Stomach (tissue), 9 donors: ENCODE data around the gene TESK1. TPM values are rescaled to one million over a fixed set of nuclear protein-coding genes. Genes with fewer than 3 reads are reported as not detected.

Source experiments
- DNase-seq, 2 donors: peaks; one replicate each; pipeline versions ENCODE4 v3.0.0 to v3.0.0-alpha.2; 2013 to 2019
- H3K27ac ChIP-seq, 5 donors: fragments of 200-600 bp in 4 of 5; sonication (generic) in 4 of 5; one replicate each; pipeline ENCODE4 v1.5.1; 2013 to 2019; ENCODE audit warnings: mild to moderate bottlenecking in 1 of 5, moderate library complexity in 1 of 5
- H3K27me3 ChIP-seq, 3 donors: fragments of 200-600 bp; sonication (generic); one replicate each; pipeline ENCODE4 v1.5.1; 2017 to 2019; ENCODE audit warnings: mixed run types in 1 of 3
- H3K36me3 ChIP-seq, 4 donors: fragments of 200-600 bp; sonication (generic); 1 replicate in 3 of 4; 2 replicates in 1 of 4; pipeline ENCODE4 v1.5.1; 2016 to 2019
- H3K4me1 ChIP-seq, 4 donors: fragments of 200-600 bp; sonication (generic); one replicate each; pipeline ENCODE4 v1.5.1; 2016 to 2019
- H3K4me3 ChIP-seq, 4 donors: fragments of 200-600 bp; sonication (generic) in 3 of 4; one replicate each; pipeline ENCODE4 v1.5.1; 2016 to 2019; ENCODE audit warnings: mild to moderate bottlenecking in 1 of 4
- H3K9me3 ChIP-seq, 4 donors: fragments of 200-600 bp; sonication (generic); one replicate each; pipeline ENCODE4 v1.5.1; 2016 to 2019
- EP300 ChIP-seq: sonication (generic); formaldehyde crosslinking; IDR thresholded peaks from one replicate; pipeline ENCODE4 v1.6.1; 2017; ENCODE audit warnings: antibody characterized with exemption
- POLR2A ChIP-seq, 4 donors: fragments of 450-650 bp; IDR thresholded peaks; one replicate each; pipeline ENCODE4 v1.6.1; 2016; ENCODE audit warnings: antibody characterized with exemption in 4 of 4, control low read depth in 2 of 4, mild to moderate bottlenecking in 1 of 4, moderate library complexity in 1 of 4
- POLR2AphosphoS5 ChIP-seq, 3 donors: sonication (generic); formaldehyde crosslinking; IDR thresholded peaks; one replicate each; pipeline ENCODE4 v1.6.1; 2016; ENCODE audit warnings: antibody characterized with exemption in 3 of 3
- WGBS, 5 donors: extraction: QIAGEN DNeasy Blood & Tissue Kit in 3 of 5; methylation state at CpG; one replicate each; pipeline versions ENCODE4 v1.1.5 to v1.1.7; 2013 to 2018; 5-methylcytosine and 5-hydroxymethylcytosine counted together
- intact Hi-C: fragments of 100-400 bp; cut with DNase I; formaldehyde crosslinking; loops from one replicate; pipeline ENCODE4 v1.15.1; 2023; ENCODE audit warnings: low total_unique reads
- polyA plus RNA-seq, 3 donors: library from polyadenylated mRNA; stranded (reverse); fragments of 200-250 nt; gene quantifications; one replicate each; pipeline ENCODE4 v1.2.3, GENCODE V29; 2013
- total RNA-seq, 5 donors: library from RNA; depleted of rRNA; stranded (reverse); fragments of >200 nt; gene quantifications; one replicate each; pipeline versions ENCODE4 v1.1.0 to v1.2.3, GENCODE V29; 2014 to 2016
- TF ChIP-seq, protein P1 (sequence below), 7 experiments: fragments of 450-650 bp in 4 of 7; fragments of 200-600 bp in 3 of 7; sonication (generic) in 3 of 7; IDR thresholded peaks; one replicate each; pipeline ENCODE4 v1.5.1; 2016 to 2019; ENCODE audit warnings: antibody characterized with exemption in 7 of 7, control low read depth in 2 of 7, mild to moderate bottlenecking in 1 of 7
- donor health status: healthy with polysubstance abuse.
- donor health status: Bipolar disorder and iron deficiency.
- donor health status: healthy.

Gene TESK1
- total and polyA plus RNA-seq, 8 donors, result 11.9 to 56.8 (median 31.1) TPM

DNA sequence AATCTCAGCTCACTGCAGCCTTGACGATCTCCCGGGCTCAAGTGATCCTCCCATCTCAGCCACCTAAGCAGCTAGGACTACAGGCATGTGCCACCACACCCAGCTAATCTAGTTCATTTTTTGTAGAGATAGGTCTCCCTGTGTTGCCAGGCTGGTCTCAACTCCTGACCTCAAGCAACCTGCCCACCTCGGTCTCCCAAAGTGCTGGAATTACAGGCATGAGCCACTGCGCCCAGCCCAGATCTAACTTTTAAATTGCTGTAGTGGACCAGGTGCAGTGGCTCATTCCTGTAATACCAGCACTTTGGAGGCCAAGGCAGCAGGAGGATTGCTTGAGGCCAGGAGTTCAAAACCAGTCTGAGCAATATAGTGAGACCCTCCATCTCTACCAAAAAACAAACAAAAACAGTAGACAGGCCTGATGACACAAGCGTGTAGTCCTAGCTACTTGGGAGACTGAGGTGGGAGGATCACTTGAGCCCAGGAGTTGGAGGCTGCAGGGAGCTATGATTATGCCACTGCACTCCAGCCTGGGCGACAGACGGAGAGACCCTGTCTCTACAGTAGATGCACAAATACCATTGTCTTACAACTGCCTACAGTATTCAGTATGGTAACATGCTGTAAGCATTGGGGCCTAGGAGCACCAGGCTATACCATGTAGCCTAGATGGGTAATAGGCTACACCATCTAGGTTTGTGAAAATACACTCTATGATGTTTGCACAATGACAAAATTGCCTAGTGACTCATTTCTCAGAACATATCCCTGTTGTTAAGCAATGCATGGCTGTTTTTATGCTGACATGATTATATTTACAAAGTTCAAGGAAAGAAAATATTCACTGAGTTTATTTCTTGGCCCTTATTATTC is 47.1 kb downstream of the TESK1 start:
- WGBS, 5 donors, result 58 to 74% (median 64%) methylated on average over 6 to 7 of the region's 7 CpGs
- DNase-seq, result peak in 1 of 2 donors; percentile 66
- intact Hi-C loops, result no loop called here
- H3K27me3 ChIP-seq, result no peaks in the 10 kb centered on the region
- H3K9me3 ChIP-seq, result no peaks in the 10 kb centered on the region
- H3K4me1 ChIP-seq, result peaks cover 16 to 56% (median 22%) of the 10 kb centered on the region in 4 donors
- peak overlapping the region; percentile 45 to 78 (median 60) for H3K27ac ChIP-seq
- TF ChIP-seq POLR2AphosphoS5 (IDR thresholded peaks at IDR 0.05), result peak in 2 of 3 donors; percentile 18 to 48
- no peak for TF ChIP-seq EP300
- H3K36me3 ChIP-seq, result no peaks in the 10 kb centered on the region
- H3K4me3 ChIP-seq, result no peak overlapping the region

DNA sequence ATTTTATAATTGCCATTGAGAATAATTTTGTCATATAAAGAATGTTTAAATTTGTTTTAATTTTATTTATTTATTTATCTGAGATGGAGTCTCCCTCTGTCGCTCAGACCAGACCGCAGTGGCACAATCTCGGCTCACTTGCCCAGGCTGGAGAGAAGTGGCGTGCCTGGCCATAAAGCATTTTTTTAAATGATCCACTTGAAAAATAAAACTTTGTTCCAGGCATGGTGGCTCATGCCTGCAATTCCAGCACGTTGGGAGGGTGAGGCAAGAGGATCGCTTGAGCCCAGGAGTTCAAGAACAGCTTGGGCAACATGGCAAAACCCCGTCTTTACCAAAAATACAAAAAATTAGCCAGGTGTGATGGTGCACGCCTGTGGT is 47.8 kb downstream of the TESK1 start:
- DNase-seq, result no peak
- Histone ChIP-seq H3K36me3 (no peaks in the 10 kb centered on the region), H3K27ac (peak overlapping the region in 4 of 5 donors; percentile 45 to 62 (median 58)), H3K4me1 (peaks cover 17 to 54% (median 22%) of the 10 kb centered on the region in 4 donors), H3K4me3 (no peak overlapping the region), H3K27me3 (no peaks in the 10 kb centered on the region), H3K9me3 (no peaks in the 10 kb centered on the region)
- 87 to 95% (median 93%) methylated on average over 8 of the region's 8 CpGs for WGBS, 5 donors
- TF ChIP-seq POLR2AphosphoS5 (IDR thresholded peaks at IDR 0.05) (no peak), POLR2A (IDR thresholded peaks at IDR 0.05) (no peak), EP300 (no peak)
- TF ChIP-seq, protein P1, sequence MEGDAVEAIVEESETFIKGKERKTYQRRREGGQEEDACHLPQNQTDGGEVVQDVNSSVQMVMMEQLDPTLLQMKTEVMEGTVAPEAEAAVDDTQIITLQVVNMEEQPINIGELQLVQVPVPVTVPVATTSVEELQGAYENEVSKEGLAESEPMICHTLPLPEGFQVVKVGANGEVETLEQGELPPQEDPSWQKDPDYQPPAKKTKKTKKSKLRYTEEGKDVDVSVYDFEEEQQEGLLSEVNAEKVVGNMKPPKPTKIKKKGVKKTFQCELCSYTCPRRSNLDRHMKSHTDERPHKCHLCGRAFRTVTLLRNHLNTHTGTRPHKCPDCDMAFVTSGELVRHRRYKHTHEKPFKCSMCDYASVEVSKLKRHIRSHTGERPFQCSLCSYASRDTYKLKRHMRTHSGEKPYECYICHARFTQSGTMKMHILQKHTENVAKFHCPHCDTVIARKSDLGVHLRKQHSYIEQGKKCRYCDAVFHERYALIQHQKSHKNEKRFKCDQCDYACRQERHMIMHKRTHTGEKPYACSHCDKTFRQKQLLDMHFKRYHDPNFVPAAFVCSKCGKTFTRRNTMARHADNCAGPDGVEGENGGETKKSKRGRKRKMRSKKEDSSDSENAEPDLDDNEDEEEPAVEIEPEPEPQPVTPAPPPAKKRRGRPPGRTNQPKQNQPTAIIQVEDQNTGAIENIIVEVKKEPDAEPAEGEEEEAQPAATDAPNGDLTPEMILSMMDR (IDR thresholded peaks at IDR 0.05), result no peak
- intact Hi-C loops, result no loop called here

DNA sequence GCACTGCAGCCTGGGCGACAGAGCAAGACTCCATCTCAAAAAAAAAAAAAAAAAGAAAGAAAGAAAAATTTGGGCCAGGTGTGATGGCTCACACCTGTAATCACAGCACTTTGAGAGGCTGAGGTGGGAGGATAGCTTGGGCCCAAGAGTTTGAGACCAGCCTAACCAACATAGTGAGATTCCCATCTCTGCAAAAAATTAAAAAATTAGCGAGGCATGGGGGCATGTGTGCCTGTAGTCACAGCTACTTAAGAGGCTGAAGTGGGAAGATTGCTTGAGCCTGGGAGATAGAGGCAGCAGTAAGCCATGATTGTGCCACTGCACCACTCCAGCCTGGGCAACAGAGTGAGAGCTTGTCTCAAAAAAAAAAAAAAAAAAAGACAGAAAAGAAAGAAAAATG is 48.5 kb downstream of the TESK1 start:
- Histone ChIP-seq H3K27me3 (no peaks in the 10 kb centered on the region), H3K27ac (no peak overlapping the region), H3K9me3 (no peaks in the 10 kb centered on the region), H3K36me3 (no peaks in the 10 kb centered on the region), H3K4me1 (peaks cover 17 to 50% (median 22%) of the 10 kb centered on the region in 4 donors), H3K4me3 (no peak overlapping the region)
- intact Hi-C loops, result no loop called here
- WGBS, 5 donors, result 93 to 100% (median 95%) methylated on average over 2 of the region's 2 CpGs
- TF ChIP-seq POLR2AphosphoS5 (IDR thresholded peaks at IDR 0.05) (no peak), POLR2A (IDR thresholded peaks at IDR 0.05) (no peak), EP300 (no peak)
- TF ChIP-seq, protein P1 (IDR thresholded peaks at IDR 0.05), result no peak
- no peak for DNase-seq

DNA sequence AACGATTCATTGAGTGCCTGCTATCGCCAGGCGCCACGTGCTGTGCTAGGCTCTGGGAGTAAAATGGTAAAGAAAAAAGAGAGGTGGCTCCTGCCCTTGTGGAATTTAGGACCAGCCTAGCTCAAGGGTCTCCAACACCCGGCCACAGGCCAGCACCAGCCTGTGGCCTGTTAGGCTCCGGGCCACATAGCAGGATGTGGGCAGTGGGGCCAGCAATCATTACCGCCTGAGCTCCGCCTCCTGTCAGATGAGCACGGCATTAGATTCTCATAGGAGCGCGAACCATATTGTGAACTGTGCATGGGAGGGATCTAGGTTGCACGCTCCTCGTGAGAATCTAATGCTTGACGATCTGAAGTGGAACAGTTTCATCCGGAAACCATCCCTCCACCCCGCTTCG is 51.3 kb downstream of the TESK1 start:
- no peaks in the 10 kb centered on the region for H3K9me3 ChIP-seq
- H3K27me3 ChIP-seq, result no peaks in the 10 kb centered on the region
- H3K27ac ChIP-seq, result peak overlapping the region in 4 of 5 donors; percentile 95 to 100 (median 98)
- peaks cover 39 to 52% (median 44%) of the 10 kb centered on the region in 4 donors for H3K4me1 ChIP-seq
- TF ChIP-seq, protein P1 (IDR thresholded peaks at IDR 0.05), result no peak
- TF ChIP-seq POLR2A (IDR thresholded peaks at IDR 0.05), result no peak
- TF ChIP-seq POLR2AphosphoS5 (IDR thresholded peaks at IDR 0.05), result no peak
- TF ChIP-seq EP300, result no peak
- DNase-seq, result peak in 1 of 2 donors; percentile 38
- intact Hi-C loops, result no loop called here
- 80 to 84% (median 83%) methylated on average over 17 of the region's 17 CpGs for WGBS, 5 donors
- H3K4me3 ChIP-seq, result no peak overlapping the region
- peaks cover 10 to 14% (median 13%) of the 10 kb centered on the region in 4 donors for H3K36me3 ChIP-seq
